GDM1 (cell line): ENCODE data around the gene ZC3H18.

Experiments used
- DNase-seq: peaks from one replicate; lab custom pipeline; 2025; lab: John Stamatoyannopoulos, UW

ZC3H18 gene

DNA sequence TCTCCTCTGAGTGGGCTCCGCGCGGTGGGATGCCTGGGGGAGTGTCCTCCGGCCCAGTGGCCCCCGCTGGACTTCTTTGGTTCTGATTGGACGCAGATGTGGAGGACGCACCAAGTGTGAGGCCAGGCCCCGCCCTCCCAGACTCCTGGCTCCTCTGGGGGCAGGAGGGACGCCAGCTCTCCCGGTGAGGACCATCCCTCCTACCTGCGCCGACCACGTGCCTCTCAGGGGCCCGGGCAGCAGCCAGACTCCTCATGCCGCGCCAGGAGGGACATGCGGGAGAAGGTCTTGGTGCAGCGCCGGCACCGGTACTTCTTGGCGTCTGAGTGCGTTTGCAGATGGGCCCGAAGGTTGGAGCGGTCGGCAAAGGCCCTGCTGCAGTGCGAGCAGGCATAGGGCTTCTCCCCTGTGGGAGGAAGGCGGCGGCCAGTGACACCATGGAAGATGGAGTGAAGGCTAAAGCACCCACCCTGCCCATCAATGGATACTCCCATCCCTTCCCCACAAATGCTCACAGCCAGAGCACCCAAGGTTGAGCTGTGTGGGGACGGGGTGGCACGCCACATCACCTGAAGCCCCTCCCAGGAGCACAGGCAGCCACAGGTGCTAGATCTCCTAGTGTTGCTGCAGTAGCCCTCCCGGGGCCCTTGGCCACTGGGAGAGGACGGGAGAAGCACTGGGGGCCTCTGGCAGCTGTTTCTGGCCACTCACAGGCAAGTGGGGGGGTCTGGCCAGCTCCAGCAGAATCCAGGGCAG lies 108.2 kb downstream of the ZC3H18 start:
- no peak for DNase-seq

DNA sequence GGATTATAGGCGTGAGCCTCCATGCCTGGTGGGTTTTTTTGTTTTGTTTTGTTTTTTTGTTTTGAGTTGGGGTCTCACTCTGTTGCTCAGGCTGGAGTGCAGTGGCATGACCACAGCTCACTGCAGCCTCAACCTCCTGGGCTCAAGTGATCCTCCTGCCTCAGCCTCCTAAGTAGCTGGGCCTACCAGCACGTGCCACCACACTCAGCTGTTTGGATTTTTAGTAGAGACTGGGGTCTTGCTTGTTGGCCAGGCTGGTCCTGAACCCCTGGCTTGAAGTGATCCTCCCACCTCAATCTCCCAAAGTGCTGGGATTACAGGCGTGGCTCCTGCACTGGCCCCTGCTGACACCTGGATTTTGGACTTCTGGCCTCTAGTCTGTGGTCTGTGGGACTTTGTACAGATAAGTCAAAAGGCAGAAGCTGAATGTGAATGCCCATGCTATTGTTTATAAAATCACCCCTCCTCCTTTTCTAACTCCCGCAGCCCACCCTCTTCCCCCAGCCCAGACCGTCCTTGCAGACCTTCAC lies 110.4 kb downstream of the ZC3H18 start:
- DNase-seq, result no peak

DNA sequence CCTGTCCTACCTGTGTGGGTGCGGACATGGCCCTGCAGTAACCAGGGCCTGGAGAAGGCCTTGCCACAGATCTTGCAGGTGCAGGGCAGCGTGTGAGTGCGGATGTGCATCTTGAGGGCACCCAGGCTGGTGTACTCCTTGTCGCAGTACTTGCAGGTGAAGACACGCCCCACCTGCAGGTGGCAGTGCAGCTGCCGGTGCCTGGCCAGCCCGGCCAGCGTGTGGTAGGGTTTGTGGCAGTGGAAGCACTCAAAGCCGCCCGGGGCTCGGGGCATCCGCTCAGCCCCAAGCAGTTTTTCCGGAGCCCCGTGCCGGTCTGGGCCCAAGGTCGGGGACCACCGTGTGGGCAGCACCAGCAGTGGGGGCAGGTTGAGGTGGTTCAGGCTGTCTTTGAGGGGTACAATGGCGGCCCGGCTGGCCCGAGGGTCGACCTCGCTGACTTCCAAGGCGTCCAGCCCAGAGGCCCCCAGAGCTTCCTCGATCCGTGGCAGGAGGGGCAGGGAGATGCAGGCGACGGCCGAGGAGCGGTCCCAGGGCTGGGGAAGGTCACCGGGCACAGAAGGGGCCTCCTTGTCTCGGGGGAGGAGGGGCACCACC lies 111.0 kb downstream of the ZC3H18 start:
- peak; percentile 23 for DNase-seq
